Astrocyte (in vitro differentiated cells and primary cell): ENCODE results near the gene PDCD1.

ENCODE experiments used
- EZH2 ChIP-seq: IDR thresholded peaks from 2 replicates; pipeline ENCODE4 v1.6.1; 2012; ENCODE audit warnings: mild to moderate bottlenecking, low read length, inconsistent platforms; ENCODE audit not compliant: insufficient read depth
- TF ChIP-seq, protein P1 (sequence below): IDR thresholded peaks from 2 replicates; pipeline ENCODE4 v1.5.1; 2011; ENCODE audit warnings: low read depth, mild to moderate bottlenecking, inconsistent platforms, low read length, moderate library complexity; ENCODE audit not compliant: insufficient read depth

DNA sequence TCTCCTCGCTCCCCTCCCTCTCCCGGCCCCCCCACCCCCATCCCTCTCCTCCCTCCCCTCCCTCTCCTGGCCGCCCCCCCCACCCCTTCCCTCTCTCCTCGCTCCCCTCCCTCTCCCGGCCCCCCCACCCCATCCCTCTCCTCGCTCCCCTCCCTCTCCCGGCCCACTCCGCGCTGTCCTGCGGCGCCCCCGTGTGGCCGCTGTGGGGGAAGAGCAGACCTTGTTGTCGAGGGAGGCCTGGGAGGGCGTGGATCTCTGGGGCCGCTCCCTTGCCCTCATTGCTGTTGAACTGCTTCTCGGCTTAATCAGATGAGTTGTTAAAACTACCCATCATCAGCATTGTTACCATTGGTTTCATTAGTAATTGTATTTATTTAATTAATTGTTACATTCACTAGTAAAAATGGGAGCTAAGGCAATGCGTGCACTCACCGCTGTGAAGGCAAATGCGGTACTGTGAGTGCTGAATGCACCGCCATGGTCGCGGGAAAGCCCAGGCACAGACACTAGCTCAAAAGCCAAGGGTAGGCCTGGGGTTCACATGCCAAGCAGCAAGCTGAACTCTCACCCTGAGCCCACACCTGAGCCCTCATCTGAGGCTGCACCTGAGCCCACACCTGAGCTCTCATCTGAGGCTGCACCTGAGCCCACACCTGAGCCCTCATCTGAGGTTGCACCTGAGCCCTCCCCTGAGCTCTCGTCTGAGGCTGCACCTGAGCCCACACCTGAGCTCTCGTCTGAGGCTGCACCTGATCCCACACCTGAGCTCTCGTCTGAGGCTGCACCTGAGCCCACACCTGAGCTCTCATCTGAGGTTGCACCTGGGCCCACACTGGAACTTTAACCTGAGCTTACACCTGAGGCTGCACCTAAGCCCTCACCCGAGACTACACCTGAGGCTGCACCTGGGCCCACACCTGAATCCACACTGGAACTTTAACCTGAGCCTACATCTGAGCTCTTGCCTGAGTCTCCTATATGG lies 19.6 kb upstream of the PDCD1 start:
- TF ChIP-seq, protein P1, sequence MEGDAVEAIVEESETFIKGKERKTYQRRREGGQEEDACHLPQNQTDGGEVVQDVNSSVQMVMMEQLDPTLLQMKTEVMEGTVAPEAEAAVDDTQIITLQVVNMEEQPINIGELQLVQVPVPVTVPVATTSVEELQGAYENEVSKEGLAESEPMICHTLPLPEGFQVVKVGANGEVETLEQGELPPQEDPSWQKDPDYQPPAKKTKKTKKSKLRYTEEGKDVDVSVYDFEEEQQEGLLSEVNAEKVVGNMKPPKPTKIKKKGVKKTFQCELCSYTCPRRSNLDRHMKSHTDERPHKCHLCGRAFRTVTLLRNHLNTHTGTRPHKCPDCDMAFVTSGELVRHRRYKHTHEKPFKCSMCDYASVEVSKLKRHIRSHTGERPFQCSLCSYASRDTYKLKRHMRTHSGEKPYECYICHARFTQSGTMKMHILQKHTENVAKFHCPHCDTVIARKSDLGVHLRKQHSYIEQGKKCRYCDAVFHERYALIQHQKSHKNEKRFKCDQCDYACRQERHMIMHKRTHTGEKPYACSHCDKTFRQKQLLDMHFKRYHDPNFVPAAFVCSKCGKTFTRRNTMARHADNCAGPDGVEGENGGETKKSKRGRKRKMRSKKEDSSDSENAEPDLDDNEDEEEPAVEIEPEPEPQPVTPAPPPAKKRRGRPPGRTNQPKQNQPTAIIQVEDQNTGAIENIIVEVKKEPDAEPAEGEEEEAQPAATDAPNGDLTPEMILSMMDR = peak; percentile 34
- TF ChIP-seq EZH2 = no peak
